Nephron progenitor cell (in vitro differentiated cells): Measurements from ENCODE around the gene PTPRO.

Source experiments
- DNase-seq: peaks from one replicate; pipeline ENCODE4 v3.0.0; 2021
- H3K27ac Mint-ChIP-seq: 2 replicates; pipeline ENCODE4 v1.8.0; 2021; ENCODE audit warnings: mild to moderate bottlenecking, moderate library complexity, mixed read lengths
- H3K27me3 Mint-ChIP-seq: 2 replicates; pipeline ENCODE4 v1.8.0; 2021; ENCODE audit warnings: mild to moderate bottlenecking, low read depth, mixed read lengths; ENCODE audit not compliant: poor library complexity
- H3K36me3 Mint-ChIP-seq: 2 replicates; pipeline ENCODE4 v1.8.0; 2021; ENCODE audit warnings: low read depth, mixed read lengths
- H3K4me1 Mint-ChIP-seq: 2 replicates; pipeline ENCODE4 v1.8.0; 2021; ENCODE audit warnings: mixed read lengths
- H3K4me3 Mint-ChIP-seq: 2 replicates; pipeline ENCODE4 v1.8.0; 2021; ENCODE audit warnings: mild to moderate bottlenecking, moderate library complexity, mixed read lengths
- H3K9me3 Mint-ChIP-seq: 2 replicates; pipeline ENCODE4 v1.8.0; 2021; ENCODE audit warnings: mild to moderate bottlenecking, moderate library complexity, mixed read lengths
- CTCF ChIP-seq: fragments of 200-600 bp; sonication (generic); IDR thresholded peaks from 2 replicates; pipeline ENCODE4 v1.5.0; 2021; ENCODE audit warnings: antibody characterized with exemption

PTPRO gene

GRCh38 chr12:15520083-15520482 lies 197.8 kb downstream of the PTPRO start:
- H3K27ac Mint-ChIP-seq: no peak overlapping the region
- peaks cover 3% of the 10 kb centered on the region for H3K27me3 Mint-ChIP-seq
- DNase-seq: no peak
- H3K4me3 Mint-ChIP-seq: no peak overlapping the region
- peaks cover 15% of the 10 kb centered on the region for H3K9me3 Mint-ChIP-seq
- no peaks in the 10 kb centered on the region for H3K4me1 Mint-ChIP-seq
- peaks cover 17% of the 10 kb centered on the region for H3K36me3 Mint-ChIP-seq
- no peak for TF ChIP-seq CTCF

- DNase-seq: no peak
- peaks cover 3% of the 10 kb centered on the region for H3K27me3 Mint-ChIP-seq
- peaks cover 17% of the 10 kb centered on the region for H3K36me3 Mint-ChIP-seq
- H3K4me3 Mint-ChIP-seq: no peak overlapping the region
- H3K9me3 Mint-ChIP-seq: peaks cover 15% of the 10 kb centered on the region
- TF ChIP-seq CTCF: no peak
- no peak overlapping the region for H3K27ac Mint-ChIP-seq
- H3K4me1 Mint-ChIP-seq: no peaks in the 10 kb centered on the region
These were observed 198.5 kb downstream of the PTPRO start for GRCh38 chr12:15520844-15521243.

- peaks cover 7% of the 10 kb centered on the region for H3K4me1 Mint-ChIP-seq
- H3K27me3 Mint-ChIP-seq: peaks cover 3% of the 10 kb centered on the region
- TF ChIP-seq CTCF: peak; percentile 48
- DNase-seq: no peak
- no peak overlapping the region for H3K4me3 Mint-ChIP-seq
- H3K36me3 Mint-ChIP-seq: peaks cover 14% of the 10 kb centered on the region
- no peak overlapping the region for H3K27ac Mint-ChIP-seq
- peaks cover 15% of the 10 kb centered on the region for H3K9me3 Mint-ChIP-seq
These were observed 200.4 kb downstream of the PTPRO start for GRCh38 chr12:15522574-15523187.

- Mint-ChIP-seq H3K27ac (no peak overlapping the region), H3K4me1 (peaks cover 7% of the 10 kb centered on the region)
These were observed 203.1 kb downstream of the PTPRO start for GRCh38 chr12:15525441-15525840.

GRCh38 chr12:15526033-15526432 lies 203.7 kb downstream of the PTPRO start:
- Mint-ChIP-seq H3K27ac (no peak overlapping the region), H3K36me3 (peaks cover 7% of the 10 kb centered on the region), H3K27me3 (peaks cover 3% of the 10 kb centered on the region)

More at GRCh38 chr12:15525441-15525840, 203.1 kb downstream of the PTPRO start:
- H3K36me3 Mint-ChIP-seq: peaks cover 7% of the 10 kb centered on the region
- peaks cover 3% of the 10 kb centered on the region for H3K27me3 Mint-ChIP-seq
- no peak for DNase-seq
- peaks cover 19% of the 10 kb centered on the region for H3K9me3 Mint-ChIP-seq
- no peak overlapping the region for H3K4me3 Mint-ChIP-seq
- TF ChIP-seq CTCF: no peak

More at GRCh38 chr12:15526033-15526432, 203.7 kb downstream of the PTPRO start:
- Mint-ChIP-seq H3K4me1 (peaks cover 7% of the 10 kb centered on the region), H3K9me3 (peaks cover 19% of the 10 kb centered on the region), H3K4me3 (no peak overlapping the region)
- DNase-seq: no peak
- no peak for TF ChIP-seq CTCF
